ENCODE results near the gene KLHL22. TPM values are rescaled to one million over a fixed set of nuclear protein-coding genes. Genes with fewer than 3 reads are reported as not detected.

The KLHL22 gene
- total and polyA plus RNA-seq, 2 of the 8 experiments (the other 6 are each of a cell fraction or from before 2014, with no cell fraction given): 9.4 to 16.2 TPM

DNA sequence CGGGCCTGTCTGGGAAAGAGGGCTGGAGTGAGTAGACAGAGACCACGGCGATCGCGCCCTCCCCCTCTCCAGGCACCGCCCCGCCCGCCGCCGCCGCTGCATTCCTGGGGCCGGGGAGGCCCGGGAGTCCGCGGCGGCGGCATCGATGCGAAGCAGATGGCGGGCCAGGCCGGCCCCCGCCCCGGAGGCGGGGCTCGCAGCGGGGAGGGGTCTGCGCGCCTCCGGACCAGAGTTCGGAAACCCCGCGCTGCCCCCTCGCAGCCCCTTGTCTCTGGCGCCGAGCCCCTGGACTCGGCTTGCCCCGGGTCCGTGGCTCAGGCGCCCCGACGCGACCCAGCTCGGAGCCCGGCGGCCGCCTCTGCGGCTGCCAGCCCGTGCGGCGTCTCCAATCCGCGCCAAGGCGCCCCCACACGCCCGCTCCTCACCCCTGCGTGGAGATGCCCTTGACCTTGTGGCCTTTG, 59.3 kb downstream of the KLHL22 start (continued):
- TF ChIP-seq BACH1 (IDR thresholded peaks at IDR 0.05; ENCODE audit: low read length): no peak
- peak; percentile 64; the same call in 1 of the 2 replicates for TF ChIP-seq TEAD4 (IDR thresholded peaks at IDR 0.05; ENCODE audit: low read depth, low read length)
- TF ChIP-seq BCL11A (IDR thresholded peaks at IDR 0.05; ENCODE audit: low read depth in 2 of 2, low read length in 2 of 2): no peak
- TF ChIP-seq CEBPB (IDR thresholded peaks at IDR 0.05; ENCODE audit: low read depth, low read length): no peak
- TF ChIP-seq, protein P1, sequence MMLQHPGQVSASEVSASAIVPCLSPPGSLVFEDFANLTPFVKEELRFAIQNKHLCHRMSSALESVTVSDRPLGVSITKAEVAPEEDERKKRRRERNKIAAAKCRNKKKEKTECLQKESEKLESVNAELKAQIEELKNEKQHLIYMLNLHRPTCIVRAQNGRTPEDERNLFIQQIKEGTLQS (IDR thresholded peaks at IDR 0.05; ENCODE audit: insufficient read depth, low read depth, low read length): no peak
- no peak for TF ChIP-seq SP2 (IDR thresholded peaks at IDR 0.05; ENCODE audit: low read length)
- TF ChIP-seq EP300 (IDR thresholded peaks at IDR 0.05; ENCODE audit: borderline replicate concordance in 1 of 2, low read depth in 2 of 2, low read length in 2 of 2): 0 out of 3 replicates have a peak, but pooled peaks of 1 of the 2 experiments have one; percentile 22
- TF ChIP-seq SP4 (IDR thresholded peaks at IDR 0.05; ENCODE audit: low read length): no peak
- TF ChIP-seq PHF8 (conservative IDR thresholded peaks at IDR 0.05; ENCODE audit: low read depth, low read length): no peak
- no peak for TF ChIP-seq ZNF274 (IDR thresholded peaks at IDR 0.05; ENCODE audit: borderline replicate concordance, extremely low read depth, low read length)

Measured in H1 (cell line).